GM19438 (cell line): Measurements from ENCODE around the gene PLA2R1.

Source experiments
- ATAC-seq: cut with Tn5 transposase; IDR thresholded peaks from one replicate; pipeline ENCODE4 v1.9.1; 2021; ENCODE audit warnings: low read depth; ENCODE audit not compliant: unreplicated experiment

The PLA2R1 gene

GRCh38 chr2:160034396-160034795, 28.0 kb downstream of the PLA2R1 start:
- no peak for ATAC-seq

DNA sequence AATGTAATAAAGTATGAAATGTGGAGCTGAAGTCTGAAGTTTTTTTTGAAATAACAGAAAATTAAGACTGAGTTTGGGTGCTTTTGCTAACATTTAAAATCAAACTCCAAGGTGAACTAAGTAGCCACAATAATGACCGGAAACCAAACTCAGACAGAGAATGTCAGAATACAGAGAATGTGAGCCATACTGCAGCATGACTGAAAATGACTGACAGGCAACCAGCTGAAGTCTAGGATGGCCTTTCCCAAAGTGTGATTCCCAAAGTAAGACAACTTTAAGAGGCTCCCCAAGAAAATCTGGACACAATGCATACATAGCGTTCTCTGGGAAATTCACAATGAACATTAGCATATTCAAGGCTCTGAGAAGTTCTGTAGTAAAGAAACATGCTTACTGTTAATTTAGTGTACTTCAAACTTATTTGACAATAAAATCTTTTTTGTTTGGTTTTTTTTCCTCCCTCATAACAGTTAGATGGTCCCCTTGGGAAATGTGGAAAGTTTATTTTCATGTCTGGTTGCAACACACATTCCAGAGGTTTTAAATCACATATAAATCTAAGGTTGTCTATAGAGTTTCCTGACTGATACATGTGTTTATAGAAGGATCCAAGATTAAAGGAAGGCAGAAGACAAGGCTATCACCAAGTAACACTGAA, 28.6 kb downstream of the PLA2R1 start:
- no peak for ATAC-seq

DNA sequence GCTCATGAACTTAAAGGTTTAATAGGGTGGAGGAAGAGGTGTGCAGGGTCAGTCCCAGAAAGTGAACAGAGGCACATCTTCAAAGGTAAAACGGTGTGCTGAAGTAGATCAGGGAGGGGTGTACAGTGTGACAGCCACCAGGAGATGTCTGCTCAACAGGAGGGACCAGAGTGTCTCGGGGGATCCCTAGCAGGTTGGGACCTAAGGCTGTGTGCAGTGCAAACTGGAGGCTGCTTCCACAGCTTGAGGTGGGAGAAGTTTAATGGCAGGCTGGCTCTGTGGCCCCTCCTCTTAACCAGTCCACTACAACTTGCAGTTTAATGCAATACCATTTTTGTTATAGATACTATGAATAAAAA, 33.2 kb downstream of the PLA2R1 start:
- no peak for ATAC-seq

DNA sequence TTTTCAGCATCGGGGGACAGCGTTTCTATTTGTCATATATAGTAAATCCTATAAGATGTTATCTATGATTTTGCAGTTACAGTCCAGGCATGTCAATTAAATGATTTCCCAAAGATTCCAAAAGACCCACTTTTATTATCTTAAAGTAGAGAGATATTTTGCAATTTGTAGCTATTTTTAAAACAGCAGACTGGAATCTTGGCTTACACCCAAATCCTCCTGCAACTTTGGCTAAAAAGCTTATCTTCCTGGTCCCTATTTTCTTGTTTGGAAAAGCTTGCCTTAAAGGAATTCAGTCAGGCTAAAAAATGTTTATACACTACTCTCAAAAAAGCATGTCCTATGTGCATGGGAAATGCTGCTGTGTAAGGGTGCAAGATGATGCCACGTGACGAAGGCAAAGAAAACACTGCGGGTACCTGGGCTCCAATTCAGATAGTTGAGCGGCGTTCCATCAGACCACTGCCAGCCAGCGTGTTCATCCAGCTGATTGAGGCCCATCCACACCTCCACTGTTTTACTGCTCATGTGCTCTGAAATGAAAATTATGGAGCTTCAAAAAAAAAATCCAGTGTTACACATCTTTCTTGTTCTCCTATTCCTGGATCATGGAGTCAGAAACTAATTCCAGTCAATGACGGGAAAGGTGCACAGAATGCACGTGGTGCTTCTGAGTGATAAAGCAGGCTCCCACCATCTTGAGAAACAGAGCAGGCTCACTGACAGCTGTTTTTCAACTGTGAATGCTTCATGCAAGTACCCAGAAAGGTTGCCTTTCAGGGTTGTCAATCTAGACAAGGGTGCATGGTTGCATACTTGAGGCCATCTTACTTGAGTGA, 33.8 kb downstream of the PLA2R1 start:
- ATAC-seq = no peak

GRCh38 chr2:160022162-160022561, 40.3 kb downstream of the PLA2R1 start:
- ATAC-seq = no peak

DNA sequence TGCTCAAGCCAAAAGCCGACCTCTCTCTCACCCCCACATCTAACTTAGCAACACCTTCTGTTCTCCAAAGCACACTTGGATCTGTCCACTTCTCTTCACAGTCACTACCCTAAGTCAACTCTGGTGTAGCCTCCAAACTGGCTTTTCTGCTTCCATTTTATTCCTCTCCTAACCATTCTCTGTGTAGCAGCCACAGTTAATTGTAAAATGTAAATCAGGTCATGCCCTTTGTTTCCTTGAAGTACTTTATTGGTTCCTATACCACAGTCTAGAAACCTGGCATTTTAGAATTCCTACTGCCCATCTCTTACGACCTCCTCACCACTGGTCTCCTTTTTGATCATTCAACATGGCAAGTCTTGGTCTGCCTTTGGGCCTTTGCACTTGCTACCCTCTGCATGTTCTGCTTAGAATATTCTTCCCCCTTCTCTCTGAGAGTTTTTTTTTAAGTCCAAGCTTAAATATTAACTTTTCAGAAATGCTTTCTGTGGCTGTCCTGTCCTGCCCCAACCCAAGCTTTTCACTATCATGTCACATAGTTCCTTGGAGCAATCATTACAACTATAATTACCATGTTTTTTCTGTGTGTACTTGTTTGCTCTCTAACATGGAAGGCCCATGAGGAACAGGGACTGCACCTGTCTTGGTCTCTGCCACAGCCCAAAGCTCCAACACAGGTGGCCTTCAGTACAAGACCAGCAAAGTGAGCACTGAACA, 42.9 kb downstream of the PLA2R1 start:
- ATAC-seq = no peak

- ATAC-seq = no peak
These were observed 46.7 kb downstream of the PLA2R1 start for GRCh38 chr2:160015746-160016145.

- no peak for ATAC-seq
These were observed 48.2 kb downstream of the PLA2R1 start for GRCh38 chr2:160014227-160014626.

DNA sequence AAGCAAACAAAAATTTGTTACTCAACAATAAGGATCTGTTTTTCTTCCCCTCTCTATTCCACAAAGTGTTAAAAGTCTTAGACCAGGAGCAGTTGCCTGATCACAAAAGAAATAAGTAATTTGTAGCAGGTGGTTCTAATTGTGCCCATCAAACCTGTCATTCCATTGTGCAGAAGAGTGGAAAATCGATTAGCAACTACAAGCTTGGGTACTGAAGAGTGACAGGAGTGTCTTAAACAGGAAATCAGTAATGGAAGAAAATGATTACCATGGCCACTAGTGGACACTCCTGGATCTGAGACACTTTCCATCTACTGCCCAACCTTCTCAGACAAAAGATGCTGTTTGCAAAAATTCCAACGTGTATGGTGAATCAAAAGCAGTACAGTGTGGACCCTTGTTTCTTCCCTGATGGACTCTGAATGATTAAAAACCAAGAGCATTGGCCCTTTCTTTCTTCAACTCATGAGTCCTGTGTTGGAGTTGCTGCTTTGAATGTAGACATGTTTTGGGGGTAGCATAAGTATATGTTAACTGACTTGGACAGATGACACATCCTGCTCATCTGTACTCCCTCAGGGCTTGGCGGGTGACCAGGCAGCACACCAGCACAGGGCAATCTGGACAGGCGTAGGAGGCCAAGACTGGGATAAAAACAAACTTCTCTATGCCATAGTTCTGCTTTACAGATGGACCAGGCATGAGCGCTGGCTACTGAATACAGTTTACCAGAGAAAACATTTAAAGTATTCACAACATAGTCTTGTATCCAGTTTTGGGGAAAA, 51.9 kb downstream of the PLA2R1 start:
- no peak for ATAC-seq

- ATAC-seq = no peak
These were observed 55.3 kb downstream of the PLA2R1 start for GRCh38 chr2:160007111-160007510.

DNA sequence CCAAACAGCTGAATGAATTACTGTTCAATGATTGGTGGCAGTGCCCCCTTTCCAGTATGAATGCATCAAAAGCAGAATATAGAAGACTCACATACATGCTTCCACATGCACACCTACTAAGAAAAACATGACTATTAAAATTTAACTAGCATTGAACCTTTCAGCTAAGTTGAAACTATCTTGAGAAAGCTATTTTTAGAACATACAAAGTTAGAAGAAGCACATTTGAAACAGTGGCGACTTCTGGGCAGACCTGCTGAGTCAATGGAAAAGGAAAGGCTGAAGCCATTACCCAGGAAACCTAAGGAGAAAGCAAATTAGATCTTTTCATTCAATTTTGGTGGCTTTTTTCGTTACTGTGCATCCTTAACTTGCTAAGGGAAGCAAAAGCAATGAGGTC, 55.9 kb downstream of the PLA2R1 start:
- ATAC-seq = peak; percentile 85

GRCh38 chr2:160005908-160006307, 56.5 kb downstream of the PLA2R1 start:
- peak; percentile 24 for ATAC-seq

- ATAC-seq = no peak
These were observed 56.9 kb downstream of the PLA2R1 start for GRCh38 chr2:160005476-160005875.

DNA sequence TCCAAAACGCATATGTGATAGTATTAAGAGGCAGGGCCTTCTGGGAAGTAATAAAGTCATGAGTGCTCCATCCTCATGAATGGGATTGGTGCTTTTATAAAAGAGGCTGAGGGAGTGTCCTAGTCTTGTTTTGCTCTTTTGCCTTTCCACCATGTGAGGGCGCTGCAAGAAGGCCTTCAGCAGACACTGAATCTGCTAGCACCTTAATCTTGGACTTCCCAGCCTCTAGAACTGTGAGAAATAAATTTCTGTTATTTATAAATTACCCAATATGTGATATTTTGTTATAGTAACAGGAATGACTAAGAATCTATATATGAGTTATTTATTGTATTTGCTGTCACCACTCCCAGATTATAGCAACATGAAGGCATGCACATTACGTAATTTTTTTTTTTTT, 63.5 kb downstream of the PLA2R1 start:
- ATAC-seq = no peak

DNA sequence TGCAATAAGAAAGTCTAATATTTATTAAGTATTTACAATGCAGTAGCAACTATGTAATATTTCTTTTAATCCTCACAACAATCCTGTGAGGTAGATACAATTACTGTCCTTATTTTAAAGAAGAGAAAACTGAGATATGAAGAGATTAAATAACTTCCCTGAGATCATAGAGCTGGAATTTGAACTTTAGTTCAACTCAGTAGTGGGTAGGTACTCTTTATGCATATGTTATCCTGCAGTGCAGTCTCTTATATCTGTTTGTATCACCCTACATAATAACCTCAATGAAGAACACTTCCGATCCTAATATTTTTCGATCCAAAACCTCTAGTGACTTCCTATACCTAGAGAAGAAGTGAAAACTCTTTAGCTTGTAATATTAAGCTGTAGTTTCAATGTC, 64.2 kb downstream of the PLA2R1 start:
- ATAC-seq = no peak

GRCh38 chr2:159996792-159997546, 65.4 kb downstream of the PLA2R1 start:
- ATAC-seq = no peak

DNA sequence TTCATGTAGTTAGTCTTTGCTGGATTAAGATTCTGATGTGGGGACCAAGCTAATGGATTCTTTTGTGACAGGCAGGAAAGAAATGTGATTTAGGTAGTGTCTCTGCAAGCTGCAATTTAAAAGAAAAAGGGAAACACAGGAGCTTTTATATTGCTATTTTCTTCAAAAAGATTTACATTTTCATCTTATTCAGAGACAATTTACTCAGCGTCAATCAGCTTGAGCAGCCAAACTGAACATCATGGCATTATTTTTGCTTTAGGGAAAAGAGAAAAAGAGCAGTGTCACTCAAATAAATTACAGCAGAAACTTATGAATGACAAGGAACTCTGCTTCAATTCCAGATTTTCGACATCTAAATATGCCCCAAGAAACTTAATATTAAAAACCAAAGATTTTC, 67.4 kb downstream of the PLA2R1 start:
- ATAC-seq = no peak

- ATAC-seq = no peak
These were observed 73.2 kb downstream of the PLA2R1 start for GRCh38 chr2:159989249-159989648.

- no peak for ATAC-seq
These were observed 73.9 kb downstream of the PLA2R1 start for GRCh38 chr2:159988412-159988970.

GRCh38 chr2:159987181-159987580, 75.2 kb downstream of the PLA2R1 start:
- no peak for ATAC-seq
